Stomach (tissue), 4 donors: ENCODE results near the gene SLC45A2.
"Not testable (repeated sequence)": the region's sequence is repeated elsewhere in the genome, so short reads cannot be mapped to it uniquely, and the experiment has no call there.

Source experiments
- CTCF ChIP-seq, 7 experiments: fragments of 450-650 bp in 4 of 7; fragments of 200-600 bp in 3 of 7; sonication (generic) in 3 of 7; IDR thresholded peaks; one replicate each; pipeline ENCODE4 v1.5.1; 2016 to 2019; ENCODE audit warnings: antibody characterized with exemption in 7 of 7, control low read depth in 2 of 7, mild to moderate bottlenecking in 1 of 7
- EP300 ChIP-seq: sonication (generic); formaldehyde crosslinking; IDR thresholded peaks from one replicate; pipeline ENCODE4 v1.6.1; 2017; ENCODE audit warnings: antibody characterized with exemption
- POLR2A ChIP-seq, 4 donors: fragments of 450-650 bp; IDR thresholded peaks; one replicate each; pipeline ENCODE4 v1.6.1; 2016; ENCODE audit warnings: antibody characterized with exemption in 4 of 4, control low read depth in 2 of 4, mild to moderate bottlenecking in 1 of 4, moderate library complexity in 1 of 4

GRCh38 chr5:34030585-34030984 lies 46.1 kb upstream of the SLC45A2 start:
- not testable (repeated sequence) for TF ChIP-seq CTCF (IDR thresholded peaks at IDR 0.05); POLR2A (IDR thresholded peaks at IDR 0.05); EP300
